Liver (tissue), 3 donors: ENCODE data around the gene USP48.

Experiments
- CTCF ChIP-seq: fragments of 150-350 bp; IDR thresholded peaks from 2 replicates; pipeline ENCODE4 v1.5.1; 2017; ENCODE audit warnings: improper control_type of control experiment, low read depth, low read length; ENCODE audit not compliant: missing input control
- EGR1 ChIP-seq, 2 donors: IDR thresholded peaks; 2 replicates each; pipeline ENCODE4 v1.6.1; 2016 to 2018; ENCODE audit warnings: antibody characterized with exemption in 2 of 2, low read depth in 2 of 2
- REST ChIP-seq: IDR thresholded peaks from 2 replicates; pipeline ENCODE4 v1.6.1; 2016; ENCODE audit warnings: antibody characterized with exemption, mild to moderate bottlenecking
- SP1 ChIP-seq: IDR thresholded peaks from 2 replicates; pipeline ENCODE4 v1.6.1; 2018; ENCODE audit warnings: antibody characterized with exemption, mild to moderate bottlenecking
- donor health status: healthy.
- donor health status: healthy.

- peak; percentile 97 for TF ChIP-seq REST
- no peak for TF ChIP-seq SP1
- TF ChIP-seq EGR1 (IDR thresholded peaks at IDR 0.05; ENCODE audit: low read depth in 2 of 2), result no peak
- TF ChIP-seq CTCF, result no peak
Measured at GRCh38 chr1:21647431-21648351, 135.3 kb downstream of the USP48 start.
